Body of pancreas (tissue), 4 donors: Measurements from ENCODE around the gene STK25. TPM values are rescaled to one million over a fixed set of nuclear protein-coding genes. Genes with fewer than 3 reads are reported as not detected.

Source experiments
- ATAC-seq: fragments of 150-250 bp; one replicate; pipeline ENCODE4 v1.9.1; 2016
- DNase-seq, 4 donors: peaks; one replicate each; pipeline ENCODE4 v3.0.0-alpha.2; 2019
- H3K27ac ChIP-seq, 4 donors: fragments of 200-600 bp; sonication (generic); 1 replicate in 3 of 4; 2 replicates in 1 of 4; pipeline versions ENCODE4 v1.5.1 to v1.6.1; 2016 to 2019; ENCODE audit warnings: mild to moderate bottlenecking in 1 of 4, mixed read lengths in 1 of 4, moderate library complexity in 1 of 4
- H3K27me3 ChIP-seq, 2 donors: fragments of 200-600 bp; sonication (generic); one replicate each; pipeline ENCODE4 v1.6.0; 2016; ENCODE audit warnings: mild to moderate bottlenecking in 1 of 2
- H3K36me3 ChIP-seq, 2 donors: fragments of 200-600 bp; sonication (generic); replicated peaks in 1 of 2; 2 replicates each; pipeline ENCODE4 v1.5.1; 2016; ENCODE audit warnings: low read depth in 2 of 2; ENCODE audit not compliant: insufficient read depth in 1 of 2
- H3K4me1 ChIP-seq: fragments of 200-600 bp; sonication (generic); one replicate; pipeline ENCODE4 v1.6.0; 2016
- H3K4me3 ChIP-seq, 2 donors: fragments of 200-600 bp; sonication (generic); 1 replicate in 1 of 2; 2 replicates in 1 of 2; pipeline ENCODE4 v1.5.1; 2016 to 2019
- H3K9me3 ChIP-seq, 3 donors: fragments of 200-600 bp; sonication (generic); 1 replicate in 2 of 3; 2 replicates in 1 of 3; pipeline ENCODE4 v1.5.1; 2016
- POLR2A ChIP-seq, 3 donors: fragments of 450-650 bp; IDR thresholded peaks; one replicate each; pipeline ENCODE4 v1.6.1; 2016; ENCODE audit warnings: antibody characterized with exemption in 3 of 3, mild to moderate bottlenecking in 2 of 3
- WGBS, 2 donors: methylation state at CpG; one replicate each; pipeline ENCODE4 v1.1.5; 2017; 5-methylcytosine and 5-hydroxymethylcytosine counted together
- intact Hi-C: fragments of 100-400 bp; cut with DNase I; formaldehyde crosslinking; loops from one replicate; pipeline ENCODE4 v1.15.1; 2023
- microRNA-seq, 2 donors: library from miRNA; unstranded; fragments of <30 nt; microRNA quantifications; one replicate each; pipeline ENCODE4, GENCODE V29; 2016; ENCODE audit warnings: borderline number of aligned reads in 2 of 2, borderline replicate concordance in 2 of 2
- small RNA-seq: library from RNA; depleted of rRNA; stranded (forward); fragments of <200 nt; gene quantifications from one replicate; pipeline ENCODE3, GENCODE V24; 2016
- total RNA-seq, 2 donors: library from RNA; depleted of rRNA; stranded (reverse); fragments of >200 nt; gene quantifications; one replicate each; pipeline ENCODE4 v1.1.0, GENCODE V29; 2016
- TF ChIP-seq, protein P1 (sequence below), 7 experiments: fragments of 450-650 bp in 4 of 7; fragments of 200-600 bp in 3 of 7; sonication (generic) in 3 of 7; IDR thresholded peaks; one replicate each; pipeline ENCODE4 v1.5.1; 2016 to 2019; ENCODE audit warnings: antibody characterized with exemption in 7 of 7

The STK25 gene
- total RNA-seq, 2 donors from 2014 or later = 129 to 144 TPM

- Histone ChIP-seq H3K4me1 (no peaks in the 10 kb centered on the region), H3K27me3 (no peaks in the 10 kb centered on the region), H3K9me3 (no peaks in the 10 kb centered on the region), H3K36me3 (peaks cover 6 to 11% of the 10 kb centered on the region in 2 donors), H3K27ac (no peak overlapping the region), H3K4me3 (no peak overlapping the region)
- intact Hi-C loops = no loop called here
- DNase-seq (peak in 2 of 4 donors; percentile 16 to 35), ATAC-seq (no peak)
- WGBS, 2 donors = 83 to 88% methylated on average over 6 of the region's 6 CpGs
- no peak for TF ChIP-seq POLR2A (IDR thresholded peaks at IDR 0.05)
- TF ChIP-seq, protein P1, sequence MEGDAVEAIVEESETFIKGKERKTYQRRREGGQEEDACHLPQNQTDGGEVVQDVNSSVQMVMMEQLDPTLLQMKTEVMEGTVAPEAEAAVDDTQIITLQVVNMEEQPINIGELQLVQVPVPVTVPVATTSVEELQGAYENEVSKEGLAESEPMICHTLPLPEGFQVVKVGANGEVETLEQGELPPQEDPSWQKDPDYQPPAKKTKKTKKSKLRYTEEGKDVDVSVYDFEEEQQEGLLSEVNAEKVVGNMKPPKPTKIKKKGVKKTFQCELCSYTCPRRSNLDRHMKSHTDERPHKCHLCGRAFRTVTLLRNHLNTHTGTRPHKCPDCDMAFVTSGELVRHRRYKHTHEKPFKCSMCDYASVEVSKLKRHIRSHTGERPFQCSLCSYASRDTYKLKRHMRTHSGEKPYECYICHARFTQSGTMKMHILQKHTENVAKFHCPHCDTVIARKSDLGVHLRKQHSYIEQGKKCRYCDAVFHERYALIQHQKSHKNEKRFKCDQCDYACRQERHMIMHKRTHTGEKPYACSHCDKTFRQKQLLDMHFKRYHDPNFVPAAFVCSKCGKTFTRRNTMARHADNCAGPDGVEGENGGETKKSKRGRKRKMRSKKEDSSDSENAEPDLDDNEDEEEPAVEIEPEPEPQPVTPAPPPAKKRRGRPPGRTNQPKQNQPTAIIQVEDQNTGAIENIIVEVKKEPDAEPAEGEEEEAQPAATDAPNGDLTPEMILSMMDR (IDR thresholded peaks at IDR 0.05) = no peak
These were observed 64.7 kb downstream of the STK25 start for GRCh38 chr2:241443486-241444223.

Small RNA genes lying within 50 kb of the gene (microRNA-seq; reads per million reads assigned to microRNA genes)
- 0 reads per million in 2 donors for gene MIR3133

Small RNA genes lying within 50 kb of the gene (small RNA-seq; reads per million reads assigned to genes)
- gene MIR3133 = not detected

Other genes starting within 250 kb of the STK25 start
- gene HDLBP, start 192.9 kb downstream of the STK25 start, total RNA-seq = 100 to 1,000 TPM; 501 to 612 TPM
- gene SEPTIN2, start 192.7 kb downstream of the STK25 start, total RNA-seq = 100 to 1,000 TPM; 226 to 271 TPM
- gene FARP2, start 152.3 kb downstream of the STK25 start, total RNA-seq = 10 to 100 TPM; 30.1 to 44.2 TPM
- gene BOK, start 50.2 kb upstream of the STK25 start, total RNA-seq = 10 to 100 TPM; 33.2 to 62.3 TPM
- 10 to 100 TPM; 44.4 to 59.0 TPM for gene THAP4, start 128.6 kb upstream of the STK25 start, total RNA-seq
- gene ATG4B, start 129.1 kb upstream of the STK25 start, total RNA-seq = 10 to 100 TPM; 27.5 to 54.4 TPM
- gene DTYMK, start 178.2 kb upstream of the STK25 start, total RNA-seq = 10 to 100 TPM in 1 of 2 donors, 1 to 10 TPM in 1; 5.7 to 12.5 TPM
- 10 to 100 TPM; 28.5 to 89.0 TPM for gene ING5, start 193.5 kb upstream of the STK25 start, total RNA-seq
- gene D2HGDH, start 226.0 kb upstream of the STK25 start, total RNA-seq = 10 to 100 TPM; 27.0 to 42.5 TPM